Fibroblast of skin of scalp (primary cell): Measurements from ENCODE around the gene LRP5.
"Not testable (repeated sequence)": the region's sequence is repeated elsewhere in the genome, so short reads cannot be mapped to it uniquely, and the experiment has no call there.

Experiments
- DNase-seq: peaks from one replicate; pipeline ENCODE4 v3.0.0-alpha.2; 2013

LRP5 gene

GRCh38 chr11:68329536-68329935 is 17.1 kb downstream of the LRP5 start:
- no peak for DNase-seq

GRCh38 chr11:68329978-68330699 is 17.7 kb downstream of the LRP5 start:
- peak; percentile 65 for DNase-seq

- no peak for DNase-seq
These were observed 18.4 kb downstream of the LRP5 start for GRCh38 chr11:68330700-68331337.

DNA sequence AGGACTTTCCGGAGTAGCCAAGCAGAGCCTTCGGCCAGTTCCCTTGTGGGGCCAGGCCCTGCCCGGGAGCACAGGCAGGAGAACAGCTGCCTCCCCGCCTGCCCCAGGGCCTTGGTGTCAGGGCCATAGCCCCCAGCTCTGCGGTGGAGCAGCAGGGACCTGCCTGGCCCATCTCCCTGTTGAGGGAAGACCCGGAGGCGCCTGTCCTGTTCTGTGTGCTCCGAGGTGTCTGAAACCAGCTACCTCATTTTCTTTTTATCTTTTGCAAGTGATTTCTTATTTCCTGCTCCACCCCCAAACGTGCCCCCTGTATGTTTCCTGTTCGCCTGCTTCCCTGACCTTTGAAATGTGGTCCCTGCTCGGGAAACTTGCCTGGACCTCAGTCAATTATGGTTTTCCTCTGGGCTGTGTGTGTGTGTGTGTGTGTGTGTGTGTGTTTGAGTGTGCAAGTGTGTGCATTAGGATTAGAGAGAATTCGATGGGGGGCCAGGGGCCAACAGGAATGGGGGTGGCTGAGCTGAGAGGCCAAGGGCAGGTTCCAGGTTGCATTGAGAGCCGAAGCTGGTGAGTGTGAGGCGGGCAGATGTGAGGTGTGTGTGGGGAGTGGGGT is 19.1 kb downstream of the LRP5 start:
- DNase-seq, result no peak

GRCh38 chr11:68332186-68332585 is 19.8 kb downstream of the LRP5 start:
- no peak for DNase-seq

GRCh38 chr11:68333173-68333572 is 20.8 kb downstream of the LRP5 start:
- no peak for DNase-seq

GRCh38 chr11:68334923-68335322 is 22.5 kb downstream of the LRP5 start:
- no peak for DNase-seq

- DNase-seq, result no peak
These were observed 23.3 kb downstream of the LRP5 start for GRCh38 chr11:68335683-68336082.

GRCh38 chr11:68336716-68337115 is 24.3 kb downstream of the LRP5 start:
- DNase-seq, result no peak

GRCh38 chr11:68337399-68337835 is 25.0 kb downstream of the LRP5 start:
- DNase-seq, result no peak

DNA sequence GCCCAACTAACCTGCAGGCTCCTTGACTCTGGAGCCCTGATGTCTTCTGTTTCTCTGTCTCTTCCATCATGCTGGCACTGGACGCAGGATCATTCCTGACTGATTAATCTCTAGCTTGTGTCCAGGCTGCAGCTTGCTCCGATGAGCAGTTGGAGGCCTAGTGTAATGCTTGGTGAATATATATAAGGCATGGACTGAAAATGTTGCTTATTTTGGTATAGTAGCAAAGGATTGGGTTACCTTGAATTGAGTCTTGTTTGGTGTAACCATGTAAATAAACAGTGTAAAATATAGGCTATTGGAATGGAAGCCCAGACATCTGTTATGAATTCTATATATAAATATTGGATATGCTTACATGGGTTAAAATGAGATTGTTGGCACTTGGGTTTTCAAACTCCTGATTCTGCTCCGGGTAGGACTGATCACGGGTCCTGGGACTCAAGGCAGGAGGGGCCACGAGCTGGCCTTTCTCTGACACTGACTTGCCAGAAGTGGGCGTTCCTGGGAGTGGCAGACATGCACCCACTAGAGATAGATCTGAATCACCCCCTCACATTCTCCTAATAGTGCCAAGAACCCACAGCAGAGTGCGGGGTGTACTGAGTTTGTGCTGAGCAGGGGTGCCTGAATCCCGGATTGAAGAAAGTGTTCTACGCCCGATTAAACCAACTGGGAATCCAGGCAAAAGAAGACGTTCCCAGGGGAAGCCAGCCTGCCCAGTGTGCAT is 25.8 kb downstream of the LRP5 start:
- DNase-seq, result peak; percentile 56

DNA sequence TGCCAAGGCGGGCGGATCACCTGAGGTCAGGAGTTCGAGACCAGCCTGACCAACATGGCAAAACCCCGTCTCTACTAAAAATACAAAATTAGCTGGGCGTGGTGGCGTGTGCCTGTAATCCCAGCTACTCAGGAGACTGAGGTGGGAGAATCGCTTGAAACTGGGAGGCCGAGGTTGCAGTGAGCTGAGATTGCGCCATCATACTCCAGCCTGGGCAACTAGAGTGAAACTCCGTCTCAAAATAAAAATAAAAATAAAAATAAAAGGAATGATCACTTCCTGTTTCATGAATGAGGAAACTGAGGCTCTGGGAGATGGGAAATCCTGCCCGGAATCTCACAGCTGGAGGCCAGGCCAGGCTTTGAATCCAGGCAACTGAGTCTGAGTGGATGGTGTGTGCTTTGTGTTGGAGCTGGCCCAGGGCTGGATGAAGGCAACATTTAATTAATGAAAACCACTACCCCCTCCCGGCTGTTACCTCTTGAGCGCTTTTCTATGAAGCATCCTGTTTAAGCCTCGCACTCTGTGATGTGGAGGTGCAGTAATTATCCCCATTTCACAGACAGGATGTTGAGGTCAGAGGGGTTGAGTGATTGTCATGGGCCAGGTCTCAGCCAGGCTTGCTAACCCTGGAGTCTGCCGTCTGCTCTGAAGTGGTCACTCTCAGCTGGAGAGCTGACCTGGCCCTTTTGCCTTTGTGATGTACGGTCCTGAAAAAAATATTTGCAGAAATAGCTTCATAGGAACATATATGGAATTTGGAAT is 27.8 kb downstream of the LRP5 start:
- DNase-seq, result no peak

DNA sequence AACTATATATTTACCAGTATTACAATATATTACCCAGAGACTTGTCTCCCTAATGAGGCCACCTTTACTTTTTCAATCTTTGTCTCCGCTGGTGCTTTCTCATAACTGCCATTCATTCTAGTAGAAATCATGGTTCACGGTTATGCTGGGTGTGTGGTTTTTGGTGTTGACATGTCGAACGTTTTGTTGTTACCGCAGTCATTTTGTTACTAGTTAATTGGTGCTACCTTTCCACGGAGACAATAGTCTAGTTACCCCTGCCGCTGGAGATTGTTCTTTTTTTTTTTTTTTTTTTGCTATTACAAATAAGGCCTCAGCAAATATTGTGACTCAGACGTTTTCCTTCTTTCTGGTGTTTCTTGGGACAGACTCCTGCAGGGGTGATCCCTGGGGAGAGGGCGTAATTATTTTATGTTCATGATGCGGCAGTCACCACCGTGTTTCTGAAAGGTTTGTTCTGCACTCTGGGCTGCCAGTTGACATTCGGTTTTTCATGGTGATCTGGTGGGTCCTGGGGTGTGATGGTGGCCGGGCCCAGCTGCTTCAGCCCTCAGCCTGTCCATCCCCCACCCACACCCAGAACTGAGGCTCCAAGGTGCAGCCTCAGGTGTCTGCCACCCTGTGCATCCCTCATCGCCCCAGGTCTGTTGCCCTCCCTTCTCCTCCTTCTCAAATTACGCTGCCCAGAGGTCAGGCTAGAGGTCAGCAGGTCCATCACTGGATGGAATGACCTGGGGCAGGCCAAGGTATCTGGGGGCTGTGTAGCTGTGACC is 28.6 kb downstream of the LRP5 start:
- DNase-seq, result peak; percentile 64

- no peak for DNase-seq
These were observed 29.4 kb downstream of the LRP5 start for GRCh38 chr11:68341557-68342458.

- DNase-seq, result peak; percentile 72
These were observed 30.2 kb downstream of the LRP5 start for GRCh38 chr11:68342459-68343158.

GRCh38 chr11:68343761-68344256 is 31.4 kb downstream of the LRP5 start:
- no peak for DNase-seq

DNA sequence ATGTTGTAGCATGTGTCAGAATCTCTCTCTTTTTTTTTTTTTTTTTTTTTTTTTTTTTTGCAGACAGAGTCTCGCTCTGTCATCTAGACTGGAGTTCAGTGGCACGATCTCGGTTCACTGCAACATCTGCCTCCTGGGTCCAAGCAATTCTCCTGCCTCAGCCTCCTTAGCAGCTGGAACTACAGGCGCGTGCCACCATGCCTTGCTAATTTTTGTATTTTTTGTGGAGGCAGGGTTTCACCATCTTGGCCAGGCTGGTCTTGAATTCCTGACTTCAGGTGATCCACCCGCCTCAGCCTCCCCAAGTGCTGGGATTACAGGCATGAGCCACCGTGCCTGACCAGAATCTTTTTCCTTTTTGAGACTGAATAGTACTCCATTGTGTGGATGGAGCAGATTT is 32.4 kb downstream of the LRP5 start:
- not testable (repeated sequence) for DNase-seq

GRCh38 chr11:68345776-68346461 is 33.5 kb downstream of the LRP5 start:
- DNase-seq, result no peak

GRCh38 chr11:68346462-68346790 is 34.0 kb downstream of the LRP5 start:
- DNase-seq, result no peak
